Lower leg skin (tissue), 4 donors: Measurements from ENCODE around the gene KRT75. TPM values are rescaled to one million over a fixed set of nuclear protein-coding genes. Genes with fewer than 3 reads are reported as not detected.

Experiments
- DNase-seq, 2 donors: peaks; one replicate each; pipeline ENCODE4 v3.0.0-alpha.2; 2019; ENCODE audit warnings: low spot score in 2 of 2
- H3K4me3 ChIP-seq: fragments of 200-600 bp; sonication (generic); 2 replicates; pipeline ENCODE4 v1.5.1; 2017; ENCODE audit warnings: mild to moderate bottlenecking, low read depth; ENCODE audit not compliant: poor library complexity, severe bottlenecking
- POLR2A ChIP-seq, 2 donors: fragments of 450-650 bp; IDR thresholded peaks; one replicate each; pipeline ENCODE4 v1.6.1; 2016 to 2017; ENCODE audit warnings: antibody characterized with exemption in 2 of 2, mild to moderate bottlenecking in 1 of 2, moderate library complexity in 1 of 2
- WGBS, 2 donors: methylation state at CpG; one replicate each; pipeline ENCODE4 v1.1.5; 2018; 5-methylcytosine and 5-hydroxymethylcytosine counted together
- intact Hi-C: fragments of 100-400 bp; cut with DNase I; formaldehyde crosslinking; loops from one replicate; pipeline ENCODE4 v1.15.0; 2023; ENCODE audit warnings: low total_unique reads
- total RNA-seq, 4 donors: library from RNA; depleted of rRNA; stranded (reverse); fragments of >200 nt; gene quantifications; one replicate each; pipeline ENCODE4 v1.1.0, GENCODE V29; 2016
- TF ChIP-seq, protein P1 (sequence below), 3 donors: fragments of 450-650 bp; IDR thresholded peaks; one replicate each; pipeline ENCODE4 v1.5.1; 2016; ENCODE audit warnings: antibody characterized with exemption in 3 of 3, mild to moderate bottlenecking in 3 of 3, moderate library complexity in 2 of 3

Gene KRT75
- total RNA-seq, 4 donors from 2014 or later = 1.6 to 31.9 (median 4.9) TPM

DNA sequence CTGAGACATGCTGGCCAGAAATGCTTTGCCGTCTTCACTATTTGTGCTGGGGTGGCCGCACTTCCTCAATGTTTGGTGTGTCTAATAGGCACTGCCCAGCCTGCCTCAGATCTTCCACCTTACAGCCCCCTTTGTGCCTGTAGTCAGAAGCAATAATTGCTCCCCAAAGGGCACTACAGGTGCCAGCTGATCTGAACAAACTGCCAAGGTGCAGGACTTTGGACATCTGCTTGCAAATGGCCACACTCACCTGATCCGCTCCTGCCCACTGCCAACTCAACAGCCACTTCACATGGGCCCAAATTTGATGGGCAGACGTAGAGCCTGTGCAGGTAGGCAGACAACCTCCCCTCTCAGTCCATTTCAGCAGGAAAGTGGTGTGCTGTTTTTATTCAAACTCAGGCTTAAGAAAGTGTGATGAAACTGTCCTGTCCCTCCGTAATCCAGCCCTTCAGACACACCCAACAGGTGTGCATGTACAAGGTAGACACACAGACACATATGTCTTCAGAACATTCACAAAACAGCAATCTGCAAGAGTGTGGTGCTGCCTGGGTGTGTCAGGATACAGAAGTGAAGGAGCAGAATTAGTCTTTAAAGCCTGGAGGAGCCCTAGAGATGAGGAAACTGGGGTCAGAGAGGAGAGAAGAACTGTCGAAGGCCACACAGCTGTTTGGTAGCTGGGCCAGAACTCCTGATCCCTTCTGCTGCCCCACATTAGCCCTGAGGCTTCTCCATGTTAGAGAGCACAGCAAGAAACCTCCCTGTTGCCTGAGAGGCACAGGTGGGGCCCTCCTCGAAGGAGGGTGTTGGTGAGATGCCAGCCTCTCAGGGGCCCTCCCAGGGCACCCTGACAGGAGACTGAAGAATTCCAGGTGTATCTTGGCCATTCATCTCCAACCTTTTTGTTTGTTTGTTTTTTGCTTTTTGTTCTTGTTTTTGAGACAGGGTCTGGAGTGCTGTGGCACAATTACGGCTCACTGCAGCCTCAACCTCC, 4.4 kb upstream of the KRT75 start:
- intact Hi-C loops = no loop called here
- H3K4me3 ChIP-seq = no peak overlapping the region
- peak in 1 of 2 donors; percentile 70 for DNase-seq
- no peak for TF ChIP-seq POLR2A (IDR thresholded peaks at IDR 0.05)
- TF ChIP-seq, protein P1, sequence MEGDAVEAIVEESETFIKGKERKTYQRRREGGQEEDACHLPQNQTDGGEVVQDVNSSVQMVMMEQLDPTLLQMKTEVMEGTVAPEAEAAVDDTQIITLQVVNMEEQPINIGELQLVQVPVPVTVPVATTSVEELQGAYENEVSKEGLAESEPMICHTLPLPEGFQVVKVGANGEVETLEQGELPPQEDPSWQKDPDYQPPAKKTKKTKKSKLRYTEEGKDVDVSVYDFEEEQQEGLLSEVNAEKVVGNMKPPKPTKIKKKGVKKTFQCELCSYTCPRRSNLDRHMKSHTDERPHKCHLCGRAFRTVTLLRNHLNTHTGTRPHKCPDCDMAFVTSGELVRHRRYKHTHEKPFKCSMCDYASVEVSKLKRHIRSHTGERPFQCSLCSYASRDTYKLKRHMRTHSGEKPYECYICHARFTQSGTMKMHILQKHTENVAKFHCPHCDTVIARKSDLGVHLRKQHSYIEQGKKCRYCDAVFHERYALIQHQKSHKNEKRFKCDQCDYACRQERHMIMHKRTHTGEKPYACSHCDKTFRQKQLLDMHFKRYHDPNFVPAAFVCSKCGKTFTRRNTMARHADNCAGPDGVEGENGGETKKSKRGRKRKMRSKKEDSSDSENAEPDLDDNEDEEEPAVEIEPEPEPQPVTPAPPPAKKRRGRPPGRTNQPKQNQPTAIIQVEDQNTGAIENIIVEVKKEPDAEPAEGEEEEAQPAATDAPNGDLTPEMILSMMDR (IDR thresholded peaks at IDR 0.05) = no peak
- WGBS, 2 donors = 81 to 82% methylated on average over 8 of the region's 8 CpGs

DNA sequence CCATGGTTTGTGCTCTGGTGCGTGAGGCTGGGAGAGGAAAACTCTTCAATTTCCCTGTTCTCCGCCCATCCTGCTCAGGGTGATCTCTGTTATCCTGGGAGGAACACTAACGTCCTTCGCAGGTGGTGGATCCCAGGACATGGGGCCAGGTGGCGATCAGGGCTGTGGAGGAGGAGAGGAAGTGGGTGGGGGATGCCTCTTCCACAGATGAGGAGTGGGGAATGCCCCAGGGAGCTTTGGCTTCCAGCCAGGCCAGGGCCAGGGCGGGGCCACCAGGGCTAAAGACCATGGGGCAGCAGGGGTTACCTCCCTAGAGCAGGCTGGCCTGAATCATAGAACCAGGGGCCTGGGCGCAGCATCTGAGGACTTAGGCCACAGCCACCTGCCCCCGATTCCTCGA, 3.3 kb upstream of the KRT75 start:
- H3K4me3 ChIP-seq = no peak overlapping the region
- DNase-seq = peak in 1 of 2 donors; percentile 69
- intact Hi-C loops = no loop called here
- WGBS, 2 donors = 72 to 83% methylated on average over 9 of the region's 9 CpGs
- no peak for TF ChIP-seq POLR2A (IDR thresholded peaks at IDR 0.05)
- TF ChIP-seq, protein P1 (IDR thresholded peaks at IDR 0.05) = no peak

DNA sequence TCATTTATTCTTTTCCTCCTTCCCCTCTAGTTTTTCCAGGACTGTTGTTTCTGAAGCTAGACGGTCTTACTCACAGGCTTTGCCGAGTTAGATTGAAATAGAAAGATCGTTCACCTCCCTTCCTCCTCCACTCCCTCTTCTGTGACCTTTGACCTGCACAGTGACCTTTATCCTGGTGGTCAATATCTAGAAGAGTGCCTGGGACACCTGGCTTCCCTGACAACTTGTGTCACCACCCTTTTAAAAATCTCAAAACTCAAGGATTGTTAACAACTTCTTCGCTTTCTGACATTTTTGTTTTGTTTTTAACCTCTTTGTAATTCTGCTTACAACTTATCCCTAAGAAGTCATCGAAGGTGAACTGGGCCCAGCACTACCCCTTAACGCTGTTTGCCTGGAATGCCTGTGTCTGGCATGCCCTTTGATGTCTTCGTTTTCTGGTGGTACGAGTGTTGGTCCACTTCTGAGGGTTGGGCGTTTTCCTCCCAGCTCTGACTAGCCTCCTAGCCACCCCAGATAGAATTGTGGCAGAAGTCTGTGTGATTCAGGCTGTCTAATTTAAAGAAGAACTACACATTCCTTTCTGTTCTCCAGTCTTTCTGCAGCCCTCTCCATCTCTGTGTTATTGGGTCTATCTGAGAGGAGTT, 2.8 kb upstream of the KRT75 start:
- no peak for TF ChIP-seq POLR2A (IDR thresholded peaks at IDR 0.05)
- TF ChIP-seq, protein P1 (IDR thresholded peaks at IDR 0.05) = no peak
- DNase-seq = peak in 1 of 2 donors; percentile 60
- H3K4me3 ChIP-seq = no peak overlapping the region
- 64 to 70% methylated on average over 9 of the region's 9 CpGs for WGBS, 2 donors
- intact Hi-C loops = no loop called here

DNA sequence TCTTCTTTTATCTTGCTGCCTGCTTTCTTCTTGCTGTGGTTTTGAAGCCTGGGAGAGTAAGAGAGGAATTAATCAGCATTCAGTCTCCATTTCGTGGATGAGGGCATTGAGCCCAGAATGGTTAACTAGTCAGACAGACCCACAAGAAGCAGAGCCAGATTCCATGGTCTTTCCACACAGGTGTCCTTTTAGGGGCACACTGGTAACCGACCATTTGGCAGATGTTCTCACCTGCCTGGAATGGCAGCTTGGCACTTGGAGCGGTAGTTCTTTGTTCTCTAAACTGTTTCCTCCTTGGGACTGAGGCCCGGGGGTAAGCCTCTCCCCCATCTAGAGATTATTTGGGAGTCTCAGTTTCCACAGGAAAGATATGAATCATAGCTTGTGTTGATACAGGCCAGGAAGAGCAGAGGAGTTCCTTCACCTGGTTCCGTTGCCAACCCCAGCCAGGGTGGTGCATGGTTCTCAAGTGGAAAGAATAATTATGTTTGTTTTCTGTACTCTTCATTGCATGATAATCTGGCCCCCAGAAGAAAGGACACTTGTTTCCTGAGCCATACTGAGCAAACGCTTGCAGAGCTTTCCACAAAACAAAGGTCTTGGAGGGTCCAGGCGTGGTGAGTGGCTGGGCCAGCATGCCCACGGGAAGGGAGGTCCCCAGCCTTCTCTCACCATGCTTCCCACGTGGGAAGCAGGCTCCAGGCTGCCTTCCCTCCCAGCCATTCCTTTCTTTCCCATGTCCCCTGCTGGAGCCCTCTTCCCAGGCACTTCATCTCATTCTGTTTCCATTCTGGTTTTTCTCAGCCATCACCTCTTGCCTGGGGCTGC, 2.0 kb upstream of the KRT75 start:
- WGBS, 2 donors = 34 to 38% methylated on average over 9 of the region's 9 CpGs
- peak in 1 of 2 donors; percentile 62 for DNase-seq

DNA sequence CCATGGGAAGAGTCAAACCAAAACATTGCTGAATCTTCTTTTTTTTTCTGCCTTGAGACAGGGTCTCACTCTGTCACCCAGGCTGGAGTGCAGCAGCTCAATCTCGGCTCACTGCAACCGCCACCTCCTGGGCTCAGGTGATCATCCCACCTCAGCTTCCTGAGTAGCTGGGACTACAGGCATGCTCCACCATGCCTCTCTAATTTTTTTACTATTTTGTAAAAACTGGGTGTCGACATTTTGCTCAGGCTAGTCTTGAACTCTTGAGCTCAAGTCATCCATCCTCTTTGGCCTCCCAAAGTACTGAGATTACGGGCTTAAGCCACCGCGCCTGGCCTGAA, 1.5 kb upstream of the KRT75 start:
- TF ChIP-seq, protein P1 (IDR thresholded peaks at IDR 0.05) = no peak
- no peak for TF ChIP-seq POLR2A (IDR thresholded peaks at IDR 0.05)
- H3K4me3 ChIP-seq = no peak overlapping the region
- intact Hi-C loops = no loop called here
- DNase-seq = peak in 1 of 2 donors; percentile 67
- whole genome bisulfite sequencing, 2 donors = 69 to 70% methylated on average over 6 of the region's 6 CpGs

More for the DNA sequence above, 2.0 kb upstream of the KRT75 start:
- intact Hi-C loops = no loop called here
- no peak overlapping the region for H3K4me3 ChIP-seq
- TF ChIP-seq, protein P1 (IDR thresholded peaks at IDR 0.05) = no peak
- TF ChIP-seq POLR2A (IDR thresholded peaks at IDR 0.05) = no peak
